Measurements from ENCODE around the gene SF1.

GRCh38 chr11:64720167-64720566 is 58.2 kb downstream of the SF1 start:
- no peak for TF ChIP-seq CTCF (conservative IDR thresholded peaks at IDR 0.05; ENCODE audit: low read length)
- TF ChIP-seq EZH2phosphoT487 (IDR thresholded peaks at IDR 0.05; ENCODE audit: borderline replicate concordance, low read depth, low read length): no peak
